ENCODE results near the gene FIGNL2. TPM values are rescaled to one million over a fixed set of nuclear protein-coding genes. Genes with fewer than 3 reads are reported as not detected.

FIGNL2 gene
- total and polyA plus RNA-seq, 2 of the 13 experiments (the other 11 are each of a cell fraction or from before 2014, with no cell fraction given), result 0.82 to 1.00 TPM

DNA sequence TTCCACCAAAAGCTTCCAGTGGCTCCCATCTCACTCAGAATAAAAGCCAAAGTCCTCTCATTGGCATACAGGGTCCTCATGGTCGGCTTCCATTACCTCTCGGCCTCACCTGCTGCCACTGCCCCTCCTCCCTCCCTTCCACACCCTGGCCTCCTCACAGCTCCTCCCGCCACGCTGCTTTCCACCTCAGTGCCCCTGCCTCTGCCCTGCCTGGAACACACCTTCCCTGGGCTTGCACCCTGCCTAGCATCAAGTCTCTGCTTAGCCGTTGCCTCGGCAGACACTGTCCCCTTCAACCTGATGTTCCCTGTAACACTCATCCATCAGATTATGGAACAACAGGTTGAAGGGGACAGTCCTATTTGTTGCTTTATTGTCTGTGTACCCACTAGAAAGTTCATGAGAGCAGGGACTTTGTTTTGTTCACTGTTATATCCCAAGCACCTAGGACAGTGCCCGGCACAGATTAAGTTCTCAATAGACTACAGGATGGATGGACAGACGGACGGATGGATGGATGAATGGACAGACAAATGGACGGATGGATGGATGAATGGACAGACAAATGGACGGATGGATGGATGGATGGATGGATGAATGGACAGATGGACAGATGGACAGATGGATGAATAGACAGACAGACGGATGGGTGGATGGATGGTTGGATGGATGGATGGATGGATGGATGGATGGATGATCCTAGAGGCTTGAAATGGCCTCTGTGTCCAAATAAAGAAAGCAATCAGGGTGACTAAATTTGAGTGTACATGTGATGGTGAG, 14.9 kb downstream of the FIGNL2 start:
- Histone ChIP-seq H3K36me3 (replicated peaks in 1 of 2; ENCODE audit: control insufficient read depth in 1 of 2, insufficient read depth in 2 of 2, low read length in 2 of 2) (no peaks in the 10 kb centered on the region), H3K27ac (ENCODE audit: extremely low read length, insufficient read depth, low read length) (no peak overlapping the region), H4K20me1 (ENCODE audit: insufficient read depth, low read length) (no peaks in the 10 kb centered on the region), H2AFZ (ENCODE audit: low read length) (no peak overlapping the region), H3K79me2 (ENCODE audit: insufficient read depth, low read length) (no peaks in the 10 kb centered on the region), H3K9ac (ENCODE audit: insufficient read depth, low read depth, low read length) (no peak overlapping the region), H3K4me1 (ENCODE audit: insufficient read depth, low read length) (peaks cover under 1% of the 10 kb centered on the region; the same call in 1 of the 2 replicates), H3K4me3 (replicated peaks in 1 of 3; ENCODE audit: insufficient read depth in 1 of 3, low read depth in 2 of 3, low read length in 3 of 3) (no peak overlapping the region), H3K9me3 (ENCODE audit: low read length) (no peaks in the 10 kb centered on the region), H3K27me3 (ENCODE audit: control insufficient read depth in 1 of 2, insufficient read depth in 2 of 2, low read length in 2 of 2) (no peaks in the 10 kb centered on the region; a peak in 1 of 5 replicates), H3K4me2 (ENCODE audit: low read depth, low read length) (no peak overlapping the region)
- intact Hi-C loops (cut with micrococcal nuclease; ENCODE audit: unreplicated experiment) (no loop called here), in situ Hi-C loops (cut with HindIII; ENCODE audit: extremely low pct_ligation_motif_present, low pct_unique_long_range_greater_than_20kb) (no loop called here)
- ATAC-seq (no peak), DNase-seq (ENCODE audit: low spot score) (no peak), FAIRE-seq (no peak)
- BruUV-seq (replicated peaks), result no TSS peak
- TF ChIP-seq STAT5B (CRISPR knock-in tag; IDR thresholded peaks at IDR 0.05), result no peak
- TF ChIP-seq, protein P1, sequence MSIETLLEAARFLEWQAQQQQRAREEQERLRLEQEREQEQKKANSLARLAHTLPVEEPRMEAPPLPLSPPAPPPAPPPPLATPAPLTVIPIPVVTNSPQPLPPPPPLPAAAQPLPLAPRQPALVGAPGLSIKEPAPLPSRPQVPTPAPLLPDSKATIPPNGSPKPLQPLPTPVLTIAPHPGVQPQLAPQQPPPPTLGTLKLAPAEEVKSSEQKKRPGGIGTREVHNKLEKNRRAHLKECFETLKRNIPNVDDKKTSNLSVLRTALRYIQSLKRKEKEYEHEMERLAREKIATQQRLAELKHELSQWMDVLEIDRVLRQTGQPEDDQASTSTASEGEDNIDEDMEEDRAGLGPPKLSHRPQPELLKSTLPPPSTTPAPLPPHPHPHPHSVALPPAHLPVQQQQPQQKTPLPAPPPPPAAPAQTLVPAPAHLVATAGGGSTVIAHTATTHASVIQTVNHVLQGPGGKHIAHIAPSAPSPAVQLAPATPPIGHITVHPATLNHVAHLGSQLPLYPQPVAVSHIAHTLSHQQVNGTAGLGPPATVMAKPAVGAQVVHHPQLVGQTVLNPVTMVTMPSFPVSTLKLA (IDR thresholded peaks at IDR 0.05), result no peak
- TF ChIP-seq ZNF160 (CRISPR knock-in tag; IDR thresholded peaks at IDR 0.05), result no peak
- TF ChIP-seq DNMT1 (CRISPR knock-in tag; IDR thresholded peaks at IDR 0.05), result no peak
- TF ChIP-seq ZNF773 (CRISPR knock-in tag; IDR thresholded peaks at IDR 0.05; ENCODE audit: borderline replicate concordance), result no peak
- TF ChIP-seq SIX4 (CRISPR knock-in tag; IDR thresholded peaks at IDR 0.05), result no peak
- TF ChIP-seq ELF4 (CRISPR knock-in tag; IDR thresholded peaks at IDR 0.05; ENCODE audit: borderline replicate concordance), result no peak
- POLR2A ChIA-PET, result no interaction called here
- CTCF ChIA-PET (ENCODE audit: low intra/inter-chr PET ratio, low total read pairs), result no interaction called here
- 55% methylated on average over 12 of the region's 12 CpGs for WGBS (ENCODE audit: low lambda C conversion rate)

Data from HepG2 (cell line).